IMR-90 (cell line): ENCODE measurements around the gene CEMIP2. TPM values are rescaled to one million over a fixed set of nuclear protein-coding genes. Genes with fewer than 3 reads are reported as not detected.

Experiments
- ATAC-seq: fragments of 200-7000 bp; cut with Tn5 transposase; 2 replicates; pipeline ENCODE4 v1.9.1; 2020; ENCODE audit warnings: low read depth, mild to moderate bottlenecking, moderate library complexity
- BruUV-seq: library from RNA; stranded (reverse); fragments of 400-500 nt; replicated peaks from 2 replicates; lab custom pipeline; 2021; lab: Mats Ljungman, UMichigan
- CTCF ChIA-PET: fragments of 300-600 bp; formaldehyde crosslinking; extraction: SDS; loops from one replicate; lab custom pipeline; 2021; ENCODE audit warnings: antibody characterized with exemption; lab: Yijun Ruan, JAX
- POLR2A ChIA-PET: fragments of 300-600 bp; sonication (Branson Sonifier 250); formaldehyde crosslinking; loops from one replicate; lab custom pipeline; 2022; ENCODE audit warnings: antibody characterized with exemption; ENCODE audit not compliant: unreplicated experiment; lab: Charles Lee
- DNase-seq: peaks from one replicate; pipeline ENCODE4 v3.0.0; 2013
- H2AFZ ChIP-seq: replicated peaks from 2 replicates; pipeline ENCODE3; 2013; ENCODE audit warnings: low read length, mild to moderate bottlenecking; ENCODE audit not compliant: poor library complexity
- H2AK5ac ChIP-seq: 2 replicates; pipeline ENCODE4 v1.6.1; 2013; ENCODE audit warnings: low read depth, low read length, inconsistent platforms
- H2AK9ac ChIP-seq: replicated peaks from 2 replicates; pipeline ENCODE3; 2013; ENCODE audit warnings: mild to moderate bottlenecking, low read depth, low read length, moderate library complexity; ENCODE audit not compliant: poor library complexity
- H2BK120ac ChIP-seq: 2 replicates; pipeline ENCODE4 v1.6.1; 2013; ENCODE audit warnings: low read depth, low read length, inconsistent platforms
- H2BK15ac ChIP-seq: 3 replicates; pipeline ENCODE4 v1.6.1; 2013; ENCODE audit warnings: low read depth, low read length, inconsistent platforms
- H2BK20ac ChIP-seq: 2 replicates; pipeline ENCODE4 v1.6.1; 2013; ENCODE audit warnings: low read depth, mild to moderate bottlenecking, inconsistent platforms, low read length, moderate library complexity
- H2BK5ac ChIP-seq: 2 replicates; pipeline ENCODE4 v1.6.1; 2013; ENCODE audit warnings: mild to moderate bottlenecking, low read depth, low read length, inconsistent platforms; ENCODE audit not compliant: poor library complexity, severe bottlenecking
- H3K14ac ChIP-seq: replicated peaks from 2 replicates; pipeline ENCODE4 v1.6.1; 2013; ENCODE audit warnings: low read depth, low read length, inconsistent platforms
- H3K18ac ChIP-seq: 2 replicates; pipeline ENCODE4 v1.6.1; 2013; ENCODE audit warnings: low read depth, low read length, control low read depth
- H3K23ac ChIP-seq: 2 replicates; pipeline ENCODE4 v1.6.1; 2013; ENCODE audit warnings: low read depth, low read length, inconsistent platforms
- H3K27ac ChIP-seq: 2 replicates; pipeline ENCODE4 v1.5.1; 2013; ENCODE audit warnings: mild to moderate bottlenecking, control low read depth, low read length; ENCODE audit not compliant: insufficient read depth
- H3K27me3 ChIP-seq: 2 replicates; pipeline ENCODE4 v1.6.1; 2013; ENCODE audit warnings: low read length; ENCODE audit not compliant: control insufficient read depth, insufficient read depth
- H3K36me3 ChIP-seq: 2 replicates; pipeline ENCODE4 v1.6.1; 2013; ENCODE audit warnings: low read length, mixed read lengths; ENCODE audit not compliant: control insufficient read depth, insufficient read depth
- H3K4ac ChIP-seq: 2 replicates; pipeline ENCODE4 v1.6.1; 2013; ENCODE audit warnings: low read depth, low read length, inconsistent platforms
- H3K4me1 ChIP-seq: 2 replicates; pipeline ENCODE4 v1.6.1; 2013; ENCODE audit warnings: low read length, mixed read lengths; ENCODE audit not compliant: control insufficient read depth, insufficient read depth
- H3K4me2 ChIP-seq: 2 replicates; pipeline ENCODE4 v1.6.1; 2013; ENCODE audit warnings: low read depth, mild to moderate bottlenecking, control low read depth, low read length, moderate library complexity
- H3K4me3 ChIP-seq: 2 replicates; pipeline ENCODE4 v1.5.1; 2013; ENCODE audit warnings: low read depth, mild to moderate bottlenecking, control low read depth, low read length, moderate library complexity; ENCODE audit not compliant: insufficient read depth
- H3K56ac ChIP-seq: 2 replicates; pipeline ENCODE4 v1.6.1; 2013; ENCODE audit warnings: low read length, inconsistent platforms; ENCODE audit not compliant: insufficient read depth; ENCODE audit errors: extremely low read depth
- H3K79me1 ChIP-seq, 2 experiments: 2 replicates each; pipeline ENCODE4 v1.6.1; 2013; ENCODE audit warnings: low read length in 2 of 2, inconsistent platforms in 1 of 2, low read depth in 1 of 2
- H3K9ac ChIP-seq: 2 replicates; pipeline ENCODE4 v1.6.1; 2013; ENCODE audit warnings: low read depth, low read length, control low read depth
- H3K9me1 ChIP-seq: 2 replicates; pipeline ENCODE4 v1.6.1; 2013; ENCODE audit warnings: low read length, inconsistent platforms; ENCODE audit not compliant: insufficient read depth
- H3K9me3 ChIP-seq: 2 replicates; pipeline ENCODE4 v1.6.1; 2013; ENCODE audit warnings: low read length; ENCODE audit not compliant: control insufficient read depth, insufficient read depth
- H4K20me1 ChIP-seq: 2 replicates; pipeline ENCODE4 v1.6.1; 2013; ENCODE audit warnings: low read length, inconsistent platforms; ENCODE audit not compliant: insufficient read depth
- H4K5ac ChIP-seq: 2 replicates; pipeline ENCODE4 v1.6.1; 2013; ENCODE audit warnings: mild to moderate bottlenecking, low read depth, low read length, control low read depth
- H4K8ac ChIP-seq, 2 experiments: 2 replicates each; pipeline ENCODE4 v1.6.1; 2013; ENCODE audit warnings: low read depth in 2 of 2, low read length in 2 of 2, control low read depth in 1 of 2, inconsistent platforms in 1 of 2
- H4K91ac ChIP-seq: 2 replicates; pipeline ENCODE4 v1.6.1; 2013; ENCODE audit warnings: low read depth, low read length, inconsistent platforms; ENCODE audit not compliant: insufficient read depth
- POLR2A ChIP-seq: IDR thresholded peaks from 2 replicates; pipeline ENCODE4 v1.6.1; 2012; ENCODE audit warnings: mild to moderate bottlenecking, low read depth, low read length
- WGBS, 2 experiments: methylation state at CpG; one replicate each; pipeline versions ENCODE4 v1.1.5 to v1.1.7; 2013; ENCODE audit warnings: missing lambda C conversion rate in 2 of 2; ENCODE audit not compliant: insufficient read length in 1 of 2; ENCODE audit errors: extremely low coverage in 2 of 2; 5-methylcytosine and 5-hydroxymethylcytosine counted together
- dilution Hi-C: fragments of 300-500 bp; cut with HindIII; formaldehyde crosslinking; loops from one replicate; pipeline ENCODE4 v1.14.3; 2018; ENCODE audit warnings: low sequenced_read_pairs; ENCODE audit not compliant: unreplicated experiment
- in situ Hi-C: fragments of 300-500 bp; cut with MboI; formaldehyde crosslinking; loops from 3 replicates; pipeline ENCODE4 v1.14.3; 2019; ENCODE audit warnings: low sequenced_read_pairs, inconsistent platforms, mixed read lengths
- intact Hi-C: fragments of 100-400 bp; cut with micrococcal nuclease; formaldehyde crosslinking; loops from 2 replicates; pipeline ENCODE4 v1.10.0; 2022
- polyA plus RNA-seq, 3 experiments: library from polyadenylated mRNA; depleted of rRNA; stranded (reverse); fragments of >200 nt; gene quantifications; 2 replicates each; pipeline ENCODE4 v1.2.3, GENCODE V29; 2012; ENCODE audit warnings: low replicate concordance in 1 of 3
- total RNA-seq: library from RNA; depleted of rRNA; stranded (reverse); fragments of >200 nt; gene quantifications from 2 replicates; pipeline ENCODE4 v1.2.3, GENCODE V29; 2012; rRNA removed

Gene CEMIP2
- total and polyA plus RNA-seq, 2 of the 4 experiments (the other 2 are of a cell fraction), result 65.2 to 67.4 TPM

DNA sequence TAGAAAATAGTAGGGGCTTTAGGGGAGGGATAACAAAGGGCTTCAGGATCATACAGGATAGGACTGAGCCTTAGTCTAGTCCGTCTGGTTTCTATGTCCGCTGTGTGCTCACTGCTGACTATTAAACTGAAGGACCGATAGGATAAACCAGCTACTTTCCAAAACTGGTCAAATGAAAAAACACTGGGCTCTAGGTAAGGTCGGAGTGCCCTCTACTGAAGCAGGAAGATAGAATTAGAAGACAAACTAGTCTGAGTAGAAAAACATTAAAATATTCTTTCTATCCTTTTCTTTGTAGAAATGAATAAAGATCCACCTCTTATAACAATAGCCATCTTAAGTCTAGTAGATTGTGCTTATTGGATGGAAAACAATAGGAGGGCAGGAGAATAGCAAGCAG lies 133.6 kb downstream of the CEMIP2 start:
- intact Hi-C loops, result no loop called here
- no peak overlapping the region for H2BK120ac ChIP-seq
- no peak overlapping the region for H2AFZ ChIP-seq
- no peak overlapping the region for H4K5ac ChIP-seq
- DNase-seq (no peak), ATAC-seq (no peak)
- POLR2A ChIA-PET, result no interaction called here
- no peak overlapping the region for H2BK20ac ChIP-seq
- H3K4me1 ChIP-seq, result no peaks in the 10 kb centered on the region
- H4K8ac ChIP-seq, result no peak overlapping the region
- H3K18ac ChIP-seq, result no peak overlapping the region
- H3K56ac ChIP-seq, result no peak overlapping the region
- no peaks in the 10 kb centered on the region for H3K9me1 ChIP-seq
- no peak overlapping the region for H2AK5ac ChIP-seq
- no peak overlapping the region for H3K9ac ChIP-seq
- dilution Hi-C loops, result no loop called here
- H3K4ac ChIP-seq, result no peak overlapping the region
- H4K20me1 ChIP-seq, result no peaks in the 10 kb centered on the region
- H3K14ac ChIP-seq, result no peak overlapping the region
- CTCF ChIA-PET, result no interaction called here
- no peak overlapping the region for H3K27ac ChIP-seq
- no peak overlapping the region for H4K91ac ChIP-seq
- peaks cover 3% of the 10 kb centered on the region; the same call in 1 of the 2 replicates for H3K27me3 ChIP-seq
- WGBS, 2 experiments, result no CpG with 5 or more reads among the region's 4 CpGs
- no peak overlapping the region for H2AK9ac ChIP-seq
- H3K79me1 ChIP-seq, result no peaks in the 10 kb centered on the region
- no TSS peak for BruUV-seq
- H3K4me2 ChIP-seq, result no peak overlapping the region
- no peak for TF ChIP-seq POLR2A
- in situ Hi-C loops, result no loop called here
- no peak overlapping the region for H3K23ac ChIP-seq
- H3K36me3 ChIP-seq, result no peaks in the 10 kb centered on the region
- H2BK15ac ChIP-seq, result no peak overlapping the region
- H3K4me3 ChIP-seq, result no peak overlapping the region
- H2BK5ac ChIP-seq, result no peak overlapping the region
- no peaks in the 10 kb centered on the region for H3K9me3 ChIP-seq

Other genes starting within 250 kb of the CEMIP2 start
- gene ABHD17B, start 142.7 kb upstream of the CEMIP2 start, total RNA-seq, result 16.8 and 24.2 TPM in 2 replicates
- gene ABHD17B, start 142.7 kb upstream of the CEMIP2 start, polyA plus RNA-seq (2012; rRNA removed), result 5.3 and 7.5 TPM in 2 replicates
- 4.3 and 10.6 TPM in 2 replicates for gene C9orf85, start 143.1 kb upstream of the CEMIP2 start, total RNA-seq
- 8.2 and 8.4 TPM in 2 replicates for gene C9orf85, start 143.1 kb upstream of the CEMIP2 start, polyA plus RNA-seq (2012; rRNA removed)